NCI-H446 (cell line): ENCODE measurements around the gene RYR3.
"Not testable (repeated sequence)": the region's sequence is repeated elsewhere in the genome, so short reads cannot be mapped to it uniquely, and the experiment has no call there.

ENCODE experiments used
- DNase-seq, 2 experiments: peaks; one replicate each; lab custom pipeline; 2025; lab: John Stamatoyannopoulos, UW

Gene RYR3

DNA sequence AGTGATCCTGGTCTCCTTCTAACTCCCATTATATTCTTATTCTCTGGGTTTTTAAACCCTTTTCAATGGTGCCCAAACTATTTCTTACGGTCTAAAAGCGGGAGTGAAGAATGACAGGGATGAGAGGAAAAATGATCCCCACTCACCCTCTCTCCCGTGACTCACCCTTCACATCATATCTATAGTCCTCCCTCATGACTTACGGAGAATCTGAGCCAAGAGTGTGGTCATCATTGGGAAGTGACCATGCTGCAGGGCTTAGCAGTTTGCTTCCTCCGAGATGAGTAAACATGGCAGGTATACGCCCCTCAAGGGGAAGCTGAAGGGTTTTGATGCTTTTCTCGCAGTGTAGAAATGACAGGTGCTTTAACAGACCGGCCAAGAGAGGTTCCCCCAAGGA is 274.0 kb downstream of the RYR3 start:
- DNase-seq: no peak

DNA sequence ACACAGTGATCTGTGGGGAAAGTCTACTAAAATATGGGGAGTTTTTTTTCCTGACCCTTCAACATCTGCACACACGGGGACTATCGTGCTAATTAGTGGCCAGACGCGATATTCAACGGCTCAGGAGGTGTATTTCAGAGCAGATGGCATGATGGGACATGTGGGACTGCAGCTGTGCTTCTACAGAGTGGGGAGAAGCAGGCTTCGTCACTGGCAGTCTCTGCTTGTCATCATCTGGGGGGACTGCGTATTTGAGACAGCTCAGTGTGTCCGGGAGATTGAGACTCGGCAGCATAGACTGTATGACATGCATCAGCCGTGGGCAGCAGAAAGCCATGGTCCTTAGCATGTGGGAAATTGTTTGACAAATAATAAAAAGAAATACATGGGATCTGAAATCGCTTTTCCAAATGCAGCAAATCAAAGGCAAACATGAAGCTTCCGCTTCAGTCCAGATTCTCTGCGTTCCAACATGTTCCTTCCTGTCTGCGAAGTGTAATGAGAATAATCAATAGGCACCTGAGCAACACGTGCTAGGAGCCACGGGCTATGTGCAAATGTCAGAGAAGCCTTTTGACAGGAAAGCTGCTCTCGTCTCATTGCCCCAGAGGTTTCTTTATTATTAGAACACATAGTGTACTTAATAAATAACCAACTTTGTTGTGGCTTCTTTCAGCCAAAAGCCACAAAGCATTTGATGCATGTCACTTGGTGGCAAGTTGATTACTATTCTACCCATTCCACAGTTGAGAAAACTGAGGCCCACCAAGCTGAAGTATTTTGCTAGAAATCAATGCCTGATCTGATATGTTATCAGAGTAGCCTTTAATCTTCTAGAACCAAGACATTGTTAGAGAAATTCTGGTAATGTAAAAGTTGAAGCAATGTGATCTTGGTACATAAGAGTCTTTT is 276.3 kb downstream of the RYR3 start:
- DNase-seq: no peak

DNA sequence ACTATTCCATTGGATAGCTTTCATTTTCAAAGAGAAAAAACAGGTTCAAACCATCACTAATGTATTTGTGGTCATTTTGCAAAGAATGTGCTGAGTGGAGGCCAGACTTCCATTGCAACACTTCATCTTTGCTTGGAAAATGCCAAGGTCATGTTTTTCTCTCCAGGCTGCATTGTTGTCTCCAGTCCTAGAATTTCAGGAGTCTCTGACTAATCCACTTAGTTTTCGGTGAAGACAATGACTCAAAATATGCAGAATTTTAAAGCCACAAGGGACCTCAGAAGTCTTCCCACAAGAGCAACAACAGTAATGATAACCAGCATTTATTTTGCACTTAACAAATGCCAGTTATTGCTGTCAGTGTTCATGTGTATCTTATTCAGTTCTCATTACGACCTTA is 277.0 kb downstream of the RYR3 start:
- no peak for DNase-seq

DNA sequence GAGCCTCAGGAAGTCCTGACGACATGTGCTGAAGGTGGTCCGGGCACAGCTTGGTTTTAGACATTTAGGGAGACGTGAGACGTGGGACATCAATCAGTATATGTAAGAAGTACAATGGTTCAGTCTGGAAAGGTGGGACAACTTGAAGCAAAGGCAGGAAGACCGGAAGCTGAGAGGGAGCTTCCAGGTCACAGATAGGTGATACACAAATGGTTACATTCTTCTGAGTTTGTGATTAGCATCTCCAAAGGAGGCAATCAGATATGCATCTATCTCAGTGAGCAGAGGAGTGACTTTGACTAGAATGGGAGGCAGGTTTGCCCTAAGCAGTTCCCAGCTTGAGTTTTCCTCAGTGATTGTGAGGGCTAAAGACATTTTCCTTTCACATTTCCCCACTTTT is 282.1 kb downstream of the RYR3 start:
- no peak for DNase-seq

DNA sequence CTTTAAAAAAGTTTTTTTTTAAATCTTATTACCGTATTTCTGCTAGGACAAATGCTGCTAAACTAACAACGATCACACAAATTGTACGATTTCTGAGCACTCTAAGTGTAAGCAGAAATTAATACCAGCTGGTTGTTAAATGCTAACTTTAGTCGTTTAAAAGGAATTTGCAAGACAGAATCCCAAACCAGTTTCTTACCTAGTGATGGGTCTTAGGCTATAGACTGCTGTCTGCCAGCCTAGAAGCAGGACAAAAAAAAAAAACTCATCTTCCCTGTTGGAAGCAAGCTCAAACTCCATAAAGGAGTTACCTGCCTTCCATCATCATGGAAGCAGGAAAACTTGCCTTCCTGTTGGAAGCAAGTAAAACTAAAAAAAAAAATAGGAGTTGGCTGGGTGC is 287.6 kb downstream of the RYR3 start:
- DNase-seq: not testable (repeated sequence)

DNA sequence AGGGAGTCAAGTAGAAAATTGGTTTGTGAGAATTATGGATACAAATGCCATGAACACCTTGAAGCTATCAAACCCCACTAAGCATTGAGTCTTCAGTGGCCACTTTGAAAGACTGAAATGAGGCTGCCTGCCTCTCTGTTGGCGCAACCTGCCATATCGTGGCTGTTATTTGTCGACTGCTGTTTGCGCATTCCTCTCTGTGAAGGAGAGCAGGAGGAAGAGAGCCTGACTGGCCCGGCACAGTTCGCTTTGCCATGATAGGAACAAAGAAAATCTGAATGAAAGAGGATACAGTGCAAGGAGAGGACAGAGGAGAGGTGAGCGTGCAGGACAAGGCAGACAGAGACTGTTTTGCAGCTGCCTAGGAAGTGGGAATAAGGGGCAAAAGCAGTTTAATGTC is 289.4 kb downstream of the RYR3 start:
- no peak for DNase-seq

DNA sequence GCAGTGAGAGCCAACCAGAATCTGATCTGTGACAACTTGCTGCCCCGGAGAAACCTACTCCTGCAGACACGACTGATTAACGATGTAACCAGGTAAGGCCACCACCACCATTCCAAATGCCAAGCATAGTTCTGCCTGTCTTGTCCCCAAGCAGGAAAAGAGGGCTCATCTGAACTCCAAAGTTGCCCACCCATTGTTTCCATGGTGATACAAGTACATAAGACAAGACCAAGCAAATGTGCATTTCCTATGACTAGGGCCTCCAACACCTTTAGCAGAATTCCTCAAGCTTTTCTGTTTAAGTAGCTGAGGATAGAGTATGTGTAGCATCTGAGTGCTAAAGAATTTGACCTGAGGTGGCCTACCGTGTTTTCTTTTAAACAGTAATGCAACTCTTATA is 290.7 kb downstream of the RYR3 start:
- DNase-seq: no peak

DNA sequence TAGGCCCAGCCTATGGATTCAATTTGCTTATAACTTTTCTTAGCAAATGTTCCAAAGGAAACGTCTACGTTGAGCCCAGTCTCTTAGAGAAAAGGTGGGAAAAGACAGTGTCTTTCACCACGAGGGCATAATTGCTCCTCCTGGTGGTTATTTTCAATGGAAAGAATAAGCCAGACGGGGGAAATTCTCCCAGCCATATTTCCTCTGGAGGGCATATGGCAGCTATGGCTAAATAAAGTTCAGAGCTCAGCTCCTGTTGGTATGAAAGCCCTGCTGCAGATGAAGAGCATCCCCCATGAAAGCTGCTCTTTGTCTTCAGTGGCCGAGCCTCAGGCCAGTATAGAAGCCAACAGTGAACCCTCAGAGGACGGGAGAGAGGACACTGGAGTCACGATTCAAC is 297.9 kb downstream of the RYR3 start:
- no peak for DNase-seq

DNA sequence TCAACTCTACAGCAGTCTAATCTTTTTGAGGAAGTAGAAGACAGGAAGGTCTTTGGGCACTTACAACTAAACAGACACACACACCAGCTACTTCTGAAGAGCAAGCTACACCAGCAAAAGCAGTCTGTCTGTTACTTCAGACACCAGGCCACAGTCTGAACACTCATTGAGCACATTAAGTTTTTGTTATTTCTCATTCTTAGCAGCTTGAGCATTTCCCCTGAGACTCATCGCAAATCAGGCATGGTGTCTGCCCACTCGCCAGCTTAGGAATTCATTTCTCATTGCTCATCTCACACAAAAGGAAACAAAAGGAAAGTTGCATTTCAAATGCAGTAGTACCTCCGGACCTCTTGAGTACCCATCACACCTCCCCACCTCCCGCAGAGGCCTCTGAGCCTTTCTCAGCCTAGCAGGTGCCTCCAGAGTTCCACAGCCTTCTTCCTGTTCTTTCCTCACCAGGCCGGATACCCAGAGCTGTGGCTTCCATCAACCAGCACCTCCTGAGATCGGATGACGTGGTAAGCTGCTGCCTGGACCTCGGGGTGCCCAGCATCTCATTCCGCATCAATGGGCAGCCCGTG is 302.0 kb downstream of the RYR3 start:
- no peak for DNase-seq

DNA sequence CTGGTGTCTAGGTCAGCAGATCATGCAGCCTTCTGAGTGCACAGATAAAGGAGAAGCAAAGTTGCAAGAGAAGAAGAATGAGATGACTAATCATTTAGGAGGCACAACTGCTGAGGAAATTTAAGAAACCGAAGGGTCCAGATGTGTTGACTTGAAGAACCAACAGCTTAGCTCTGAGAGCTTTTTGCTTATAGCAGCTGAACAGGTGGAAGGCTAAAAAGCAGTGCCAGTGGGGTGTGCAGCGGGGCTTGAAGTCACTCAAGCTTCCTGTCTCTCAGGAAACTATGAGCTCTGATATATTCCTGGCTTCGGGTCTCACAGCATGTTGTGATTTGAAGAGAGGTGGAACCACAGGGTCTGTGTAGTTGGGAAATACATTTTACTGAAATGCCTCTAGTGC is 305.7 kb downstream of the RYR3 start:
- no peak for DNase-seq

DNA sequence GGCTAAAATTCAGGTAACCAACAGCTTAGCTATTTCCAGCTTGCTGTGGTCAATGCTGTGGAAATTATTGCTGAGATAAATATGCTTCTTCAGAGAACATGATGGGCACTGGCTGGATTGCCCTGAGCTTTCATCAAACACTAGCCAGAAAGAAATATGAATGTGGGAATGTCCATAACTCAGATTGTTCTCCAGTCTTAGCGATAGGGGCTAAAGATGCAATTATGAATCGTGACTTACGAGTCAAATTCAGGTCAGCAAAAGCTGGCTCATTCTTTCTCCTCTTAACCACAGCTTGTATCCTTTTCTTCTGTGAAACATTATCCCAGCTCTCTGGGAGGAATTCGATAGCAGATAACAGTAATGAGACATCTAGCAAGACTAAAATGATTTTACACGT is 307.6 kb downstream of the RYR3 start:
- no peak for DNase-seq

DNA sequence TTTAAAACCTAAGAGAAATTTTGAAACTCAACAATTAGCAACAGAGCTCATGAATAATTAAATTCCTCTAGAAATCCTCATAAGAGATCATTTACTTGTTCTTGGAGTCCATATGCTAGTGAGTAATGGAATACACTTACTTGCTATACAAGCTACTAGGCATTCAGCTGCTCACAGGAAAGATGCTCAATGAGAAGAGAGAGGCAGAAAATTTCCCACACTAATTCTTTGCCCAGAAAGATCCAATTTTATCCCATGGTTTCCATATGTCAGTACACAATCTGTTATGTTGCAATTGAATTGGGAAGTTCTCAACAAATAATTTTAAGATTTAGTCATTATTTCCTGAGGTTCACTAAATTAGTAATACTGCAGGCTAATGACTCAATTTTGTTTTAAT is 310.4 kb downstream of the RYR3 start:
- DNase-seq: no peak

DNA sequence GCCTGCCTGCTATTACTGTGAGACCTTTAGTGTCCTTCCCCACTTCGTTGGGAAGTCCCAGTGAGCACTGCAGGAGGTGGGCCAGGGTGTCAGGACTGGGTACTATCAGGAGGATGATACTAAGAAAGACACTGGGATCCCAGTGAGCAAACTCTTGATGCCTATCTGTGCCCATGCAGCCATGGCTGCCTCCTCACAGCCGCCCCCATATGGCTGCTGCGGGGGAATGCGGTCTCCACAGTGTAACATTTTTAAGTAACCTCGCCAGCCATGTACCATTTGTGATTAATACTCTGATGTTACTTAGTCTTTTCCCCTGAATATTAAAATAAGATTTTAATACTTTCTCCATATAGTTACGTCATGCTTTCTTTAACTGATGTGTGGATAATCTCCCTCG is 312.2 kb downstream of the RYR3 start:
- no peak for DNase-seq

DNA sequence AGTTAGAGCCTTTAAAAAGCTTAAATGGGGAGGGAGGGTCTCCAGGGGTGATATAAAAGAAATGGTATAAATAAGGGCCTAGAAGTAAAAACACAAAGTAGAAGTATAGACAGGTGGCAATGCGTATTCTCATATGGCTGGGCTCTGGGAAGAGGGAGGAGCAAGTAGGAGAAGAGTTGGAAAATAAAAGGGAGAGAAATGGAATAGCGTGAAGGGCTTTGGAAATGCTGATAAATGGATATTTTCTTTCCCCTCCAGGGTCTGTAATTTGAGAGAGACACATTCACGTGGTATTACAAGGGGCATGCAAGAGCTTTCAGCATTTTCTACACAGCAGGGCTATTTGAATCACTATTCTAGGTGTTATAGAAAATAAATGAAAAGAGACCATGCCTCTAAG is 313.7 kb downstream of the RYR3 start:
- DNase-seq: no peak

DNA sequence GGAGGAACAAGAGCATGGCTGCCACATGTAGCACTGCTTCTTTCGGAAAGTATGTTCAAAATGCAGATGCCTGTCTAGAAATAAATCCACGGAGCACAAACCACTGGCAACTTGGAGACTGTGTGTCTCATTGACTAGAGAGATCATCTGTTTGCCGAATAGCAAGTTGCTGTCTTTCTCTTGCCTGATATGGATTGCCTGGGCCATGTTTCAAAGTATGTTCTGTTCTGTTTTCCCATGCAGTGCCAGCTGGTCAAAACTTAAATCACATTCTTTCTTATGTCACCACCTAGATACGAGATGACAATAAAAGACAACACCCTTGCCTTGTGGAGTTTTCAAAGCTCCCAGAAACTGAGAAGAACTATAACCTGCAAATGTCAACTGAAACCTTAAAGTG is 318.9 kb downstream of the RYR3 start:
- DNase-seq: no peak

DNA sequence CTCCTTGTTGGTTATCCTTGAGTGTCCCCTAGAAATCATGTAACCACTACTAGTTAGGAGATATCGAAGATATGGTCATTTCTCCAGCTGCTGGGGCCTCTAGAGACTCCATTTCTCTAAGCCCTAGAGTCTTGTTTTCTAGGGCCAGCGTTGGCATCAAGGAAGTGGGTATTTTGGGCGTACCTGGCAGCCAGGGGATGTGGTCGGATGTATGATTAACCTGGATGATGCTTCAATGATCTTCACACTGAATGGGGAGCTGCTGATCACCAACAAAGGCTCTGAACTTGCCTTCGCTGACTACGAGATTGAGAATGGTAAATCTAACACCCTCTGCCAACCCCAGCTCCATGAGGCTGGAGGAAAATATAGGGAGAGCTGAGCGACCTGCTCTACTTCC is 325.5 kb downstream of the RYR3 start:
- DNase-seq: no peak

DNA sequence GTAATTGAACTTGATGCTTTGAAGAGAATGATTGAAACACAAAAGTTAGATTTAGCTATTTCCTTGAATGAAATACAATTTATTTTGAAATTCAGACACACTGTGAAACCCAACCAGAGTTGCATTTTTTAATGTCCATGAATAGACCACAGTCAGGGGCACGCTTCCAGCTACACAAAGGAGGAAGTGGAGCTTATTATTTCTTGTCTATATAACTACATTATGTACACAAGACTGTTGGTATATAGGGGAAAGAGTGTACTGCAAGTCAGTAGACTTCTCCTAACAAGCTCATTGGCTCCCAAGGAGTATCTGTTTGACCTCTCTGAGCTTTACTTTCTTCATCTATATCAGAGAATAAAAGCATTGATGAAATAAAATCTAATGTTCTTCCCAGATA is 326.2 kb downstream of the RYR3 start:
- DNase-seq: no peak

DNA sequence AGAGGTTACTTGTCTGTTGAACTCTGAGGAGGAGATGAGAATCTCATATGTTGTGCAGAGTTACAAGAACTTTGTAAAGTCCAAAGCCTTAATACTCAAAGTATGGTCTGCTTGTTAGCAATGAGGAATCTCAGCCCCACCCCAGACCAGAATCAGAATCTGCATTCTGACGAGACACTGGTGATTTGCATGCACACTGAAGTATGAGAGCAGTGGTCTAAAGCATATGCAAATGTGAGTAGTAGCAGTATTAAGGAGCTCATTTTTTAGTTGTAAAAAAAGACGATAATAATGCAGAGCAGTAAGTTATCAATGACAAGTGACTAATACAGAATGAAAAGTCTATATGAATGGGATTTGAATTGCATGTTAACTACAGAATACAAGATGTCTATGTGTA is 327.7 kb downstream of the RYR3 start:
- no peak for DNase-seq

DNA sequence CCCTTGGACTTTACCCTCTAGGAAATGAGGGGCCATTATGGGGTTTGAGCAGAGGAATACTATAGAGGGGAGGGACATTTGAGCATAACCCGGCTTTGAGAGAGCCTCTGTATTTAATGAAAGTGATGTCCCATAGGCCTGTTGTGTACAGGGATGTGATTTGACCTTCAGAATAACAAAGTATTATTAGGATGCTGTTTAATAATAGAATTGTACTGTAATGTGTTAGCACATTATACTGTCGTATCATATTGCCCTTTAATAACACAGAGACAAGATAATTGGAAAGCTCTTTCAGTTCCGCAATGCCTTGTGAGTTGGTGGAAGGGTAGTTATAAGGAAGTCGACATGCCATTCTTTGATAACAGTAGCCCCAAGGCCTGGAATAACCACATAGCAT is 328.3 kb downstream of the RYR3 start:
- DNase-seq: no peak

DNA sequence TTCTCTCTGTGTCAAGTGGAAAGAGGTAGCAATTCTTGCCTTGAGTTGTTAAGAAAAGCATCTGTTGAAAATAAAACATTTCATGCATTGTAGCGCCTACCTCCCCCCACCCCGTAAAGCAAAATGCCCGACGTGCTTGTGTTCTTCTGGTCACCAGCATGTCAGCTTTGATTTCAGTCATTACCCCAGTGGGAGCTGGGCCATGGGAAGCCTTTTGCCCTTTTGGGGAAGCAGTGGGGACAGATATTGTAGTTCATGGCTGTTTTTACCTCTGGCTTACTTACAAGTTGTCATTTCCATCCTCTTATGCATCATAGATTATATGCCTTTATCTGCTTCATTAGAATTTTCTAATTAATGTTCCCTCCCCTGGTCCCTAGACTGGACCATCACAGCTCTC is 328.7 kb downstream of the RYR3 start:
- DNase-seq: no peak

DNA sequence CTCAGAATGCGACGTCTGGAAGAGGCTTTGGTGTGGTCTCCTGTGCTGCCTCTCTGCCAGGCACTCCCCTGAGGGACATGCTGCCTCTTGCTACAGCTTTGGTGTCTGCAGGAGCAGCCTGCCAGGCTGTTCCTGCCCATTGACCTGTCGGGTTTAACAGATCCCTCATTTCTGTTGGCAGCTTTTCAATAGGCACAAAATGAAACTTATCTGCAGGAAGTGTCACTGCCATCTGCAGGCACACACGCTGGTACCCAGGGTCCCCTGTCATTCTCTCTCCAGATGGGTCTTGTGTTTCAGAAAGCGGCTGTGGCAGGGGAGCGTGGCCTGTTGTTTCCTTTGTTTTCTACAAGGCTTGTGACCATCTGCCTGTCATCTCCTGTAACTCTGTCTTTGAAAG is 329.2 kb downstream of the RYR3 start:
- no peak for DNase-seq

DNA sequence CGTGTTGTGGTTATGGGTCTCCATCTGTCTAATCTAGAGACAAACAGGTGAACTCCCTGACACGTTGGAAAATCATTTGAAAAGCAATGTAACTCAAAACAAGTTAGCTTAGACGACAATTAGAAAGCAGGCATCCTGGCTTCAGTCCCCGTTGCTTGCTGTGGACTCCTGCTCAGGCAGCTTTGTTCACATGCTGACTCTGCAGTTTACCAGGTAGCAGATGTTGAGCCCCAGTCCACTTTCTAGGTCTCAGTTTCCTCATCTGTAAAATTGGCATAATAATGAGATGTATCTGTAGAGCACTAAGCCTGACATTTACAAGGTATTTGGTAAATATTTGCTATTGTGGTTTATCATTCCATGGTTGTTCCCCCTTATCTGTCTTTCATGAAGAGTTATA is 330.3 kb downstream of the RYR3 start:
- DNase-seq: no peak

DNA sequence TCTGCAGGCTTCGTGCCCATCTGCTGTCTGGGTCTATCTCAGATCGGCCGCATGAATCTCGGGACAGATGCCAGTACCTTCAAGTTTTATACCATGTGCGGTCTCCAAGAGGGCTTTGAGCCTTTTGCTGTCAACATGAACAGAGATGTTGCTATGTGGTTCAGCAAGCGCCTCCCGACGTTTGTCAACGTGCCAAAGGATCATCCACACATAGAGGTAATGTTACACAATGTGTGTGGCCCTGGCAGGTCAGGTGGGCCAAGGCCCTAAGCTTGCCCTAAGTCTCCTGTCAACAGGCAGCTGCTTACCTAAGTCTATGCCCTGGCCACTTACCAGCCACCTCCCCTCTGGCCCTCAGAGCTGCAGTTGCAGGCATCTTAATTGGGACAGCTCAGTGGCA is 333.5 kb downstream of the RYR3 start:
- DNase-seq: no peak

DNA sequence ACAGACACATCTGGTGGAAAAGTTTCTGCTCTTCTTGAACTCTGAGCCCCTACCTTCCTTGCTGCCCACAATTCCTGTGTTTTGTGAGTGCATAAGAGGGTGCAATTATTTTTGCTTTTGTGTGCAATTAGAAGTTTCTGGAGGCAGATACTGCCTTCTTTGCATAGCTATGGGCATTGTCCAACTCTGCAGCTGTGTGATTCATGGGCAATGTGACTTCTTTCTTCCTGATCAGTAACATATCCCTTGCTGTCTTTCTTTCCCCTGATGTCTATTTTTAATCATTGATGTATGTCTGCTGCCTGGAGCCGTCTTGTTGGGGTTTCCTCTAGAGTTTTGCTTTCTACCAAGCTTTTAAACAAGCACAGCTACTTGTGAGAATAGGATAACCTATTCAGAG is 336.0 kb downstream of the RYR3 start:
- DNase-seq: no peak
